Astrocyte of the hippocampus (primary cell): ENCODE measurements around the gene ZSCAN10.
A peak's percentile ranks its signal among the peaks of the same experiment; 100 is the strongest.

ENCODE experiments used
- DNase-seq: peaks from one replicate; pipeline ENCODE4 v3.0.0; 2011; ENCODE audit warnings: low read depth, low spot score

ZSCAN10 gene

DNA sequence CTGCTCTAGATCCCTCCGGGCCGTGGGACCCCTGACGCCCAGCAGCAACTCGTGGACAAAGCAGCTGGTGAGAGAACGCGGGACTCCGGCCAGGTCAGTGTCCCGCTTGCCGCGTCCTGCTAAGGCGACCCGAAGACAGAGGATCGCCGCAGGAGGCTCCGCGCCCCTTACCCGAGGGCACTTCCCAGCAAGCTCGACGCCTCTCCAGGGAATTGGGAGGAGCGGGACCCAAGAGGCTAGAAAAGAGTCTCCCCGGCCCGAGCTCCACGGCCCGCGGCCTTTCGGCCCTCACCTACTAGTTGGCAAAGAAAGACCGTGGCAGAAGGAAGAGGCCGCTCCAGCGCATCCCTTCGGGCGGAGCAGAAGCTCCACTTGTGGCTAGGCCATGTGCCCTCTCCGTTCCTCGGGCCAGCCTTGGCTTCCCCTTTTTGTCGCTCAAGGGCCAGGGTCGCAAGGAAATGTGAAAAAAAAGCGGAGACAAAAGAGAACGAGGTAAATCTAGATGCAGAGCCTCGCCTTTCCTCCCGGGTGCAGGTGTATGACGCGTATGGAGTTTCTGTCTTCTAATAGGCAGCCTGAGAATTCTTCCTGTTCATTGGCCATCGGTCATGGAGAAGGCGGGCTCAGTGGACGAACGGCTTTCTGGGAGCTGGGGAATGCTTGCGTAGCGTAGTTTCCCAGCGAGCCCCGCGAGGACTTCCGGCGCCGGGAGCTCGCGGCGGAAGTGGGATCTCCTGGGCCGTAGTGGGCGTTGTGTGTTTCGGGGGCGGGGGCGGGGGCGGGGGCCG is 35.4 kb upstream of the ZSCAN10 start, which contains the start of gene ZNF213:
Gene ZNF213 (plus strand): TSS at position 692 of the 788 bp plus-strand sequence. CDS start 2,252 bp downstream, outside the sequence.
- DNase-seq, result peak; percentile 99

DNA sequence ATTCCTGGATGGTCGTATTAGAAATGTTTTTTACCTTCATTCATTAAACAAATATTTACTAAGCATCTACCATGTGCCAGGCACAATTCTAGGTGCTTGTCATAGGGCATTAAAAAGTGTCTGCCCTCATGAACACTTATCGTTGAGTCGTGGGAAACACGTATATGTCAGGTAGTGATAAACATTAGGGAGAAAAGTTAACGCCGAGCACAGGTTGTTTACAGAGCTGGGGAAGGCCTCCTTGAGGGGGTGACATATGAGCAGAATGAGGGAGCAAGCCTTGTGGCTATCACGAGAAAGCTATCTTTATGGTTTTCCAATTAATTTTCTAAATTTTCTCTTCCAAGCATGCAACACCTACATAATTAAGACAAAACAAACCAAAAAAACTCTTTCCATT is 34.8 kb upstream of the ZSCAN10 start:
- no peak for DNase-seq

GRCh38 chr16:3131755-3132377 is 32.8 kb upstream of the ZSCAN10 start:
- peak; percentile 53 for DNase-seq

DNA sequence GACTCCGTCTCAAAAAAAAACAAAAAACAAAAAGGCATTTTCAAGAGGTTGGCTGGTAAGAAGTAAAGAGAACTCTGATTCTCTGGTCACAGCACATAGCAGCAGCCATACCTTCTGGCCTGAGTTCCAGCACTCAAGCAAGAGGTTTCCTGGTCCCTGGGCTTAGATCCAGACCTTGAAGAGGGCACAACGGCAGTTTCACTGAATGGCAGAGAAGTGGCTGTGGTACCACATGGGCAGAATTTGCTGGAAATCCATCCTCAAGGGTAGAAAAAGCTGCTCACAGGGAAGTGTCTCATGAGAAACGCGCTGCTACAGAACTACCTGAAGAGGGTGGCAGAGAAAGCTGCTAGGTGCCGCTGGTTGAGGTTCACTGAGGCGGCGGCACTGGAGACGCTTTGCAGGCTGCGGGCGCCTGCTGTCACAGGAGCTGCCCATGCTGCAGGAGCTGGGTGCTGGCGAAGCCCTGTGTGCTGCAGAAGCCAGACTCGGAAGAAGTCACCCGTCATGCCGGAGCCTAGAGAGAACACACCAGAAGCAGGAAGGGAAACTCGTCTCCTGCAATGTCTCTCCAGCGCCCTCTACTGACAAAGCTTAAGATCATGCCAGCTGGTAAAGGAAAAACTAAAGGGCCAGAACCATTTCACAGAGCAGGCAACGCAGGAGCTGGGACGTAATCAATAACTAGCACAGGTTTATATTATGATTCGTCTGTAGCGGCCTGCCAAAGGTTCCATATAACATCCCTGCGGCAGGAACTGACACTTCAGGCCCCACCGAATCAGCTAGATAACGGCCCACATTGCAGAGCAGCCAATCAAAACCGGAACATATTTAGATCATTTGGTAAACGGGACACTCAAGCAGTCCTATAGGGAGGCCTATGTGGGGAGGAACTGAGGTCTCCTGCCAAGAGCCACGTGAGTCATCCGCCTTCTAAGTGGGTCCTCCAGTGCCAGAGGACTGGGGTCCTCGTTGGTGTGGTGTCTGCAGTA is 30.3 kb upstream of the ZSCAN10 start:
- peak; percentile 91 for DNase-seq

GRCh38 chr16:3127745-3128144 is 28.7 kb upstream of the ZSCAN10 start:
- no peak for DNase-seq

- peak; percentile 98 for DNase-seq
Measured at GRCh38 chr16:3123986-3124886, 25.1 kb upstream of the ZSCAN10 start.

DNA sequence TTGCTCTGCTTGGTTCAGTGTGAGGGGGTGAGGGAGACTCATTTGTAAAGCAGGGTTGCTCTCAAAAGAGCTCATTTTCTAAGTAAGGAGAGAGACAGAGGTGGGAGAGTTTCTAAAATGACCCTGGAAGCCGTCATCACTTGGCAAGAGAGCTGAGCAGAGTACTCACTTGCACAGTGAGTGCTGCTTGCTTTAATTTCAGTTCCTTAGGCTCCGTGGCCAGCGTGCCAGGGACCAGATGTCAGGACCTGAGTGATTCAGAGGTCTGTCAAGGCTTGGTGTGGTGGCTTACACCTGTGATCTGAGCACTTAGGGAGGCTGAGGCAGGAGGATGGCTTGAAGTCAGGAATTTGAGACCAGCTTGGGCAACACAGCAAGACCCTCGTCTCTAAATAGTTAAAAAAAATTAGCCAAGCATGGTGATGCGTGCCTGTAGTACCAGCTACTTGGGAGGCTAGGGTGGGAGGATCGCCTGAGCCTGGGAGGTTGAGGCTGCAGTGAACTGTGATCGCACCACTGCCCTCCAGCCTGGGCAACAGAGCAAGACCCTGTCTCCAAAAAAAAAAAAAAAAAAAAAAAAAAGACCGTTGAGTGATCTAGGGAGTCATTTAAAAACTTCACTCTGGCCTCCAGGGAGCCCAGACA is 24.0 kb upstream of the ZSCAN10 start:
- DNase-seq, result no peak

- no peak for DNase-seq
Measured at GRCh38 chr16:3121851-3122467, 22.9 kb upstream of the ZSCAN10 start.

DNA sequence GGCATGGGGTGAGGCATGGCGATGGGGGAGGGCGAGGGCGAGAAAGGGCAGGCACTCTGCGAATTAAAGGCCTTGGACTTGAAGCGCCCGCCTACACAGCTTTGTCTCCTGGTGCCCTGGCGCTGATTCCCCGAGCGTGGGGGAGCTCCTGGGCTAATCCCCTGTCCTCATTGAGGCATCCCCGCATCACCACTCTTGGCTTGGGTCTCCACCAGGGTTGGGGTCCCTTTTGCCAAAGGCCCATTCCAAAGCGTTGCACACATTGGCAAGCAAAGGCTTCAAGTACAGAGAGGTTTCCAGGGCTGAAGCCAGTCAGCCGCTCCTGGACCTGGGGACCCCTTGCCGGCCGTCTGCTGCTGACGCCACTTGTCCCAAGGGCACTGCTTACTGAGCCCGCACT is 21.3 kb upstream of the ZSCAN10 start:
- no peak for DNase-seq

GRCh38 chr16:3119701-3120408 is 20.8 kb upstream of the ZSCAN10 start:
- DNase-seq, result no peak

- DNase-seq, result no peak
Measured at GRCh38 chr16:3119286-3119685, 20.2 kb upstream of the ZSCAN10 start.

DNA sequence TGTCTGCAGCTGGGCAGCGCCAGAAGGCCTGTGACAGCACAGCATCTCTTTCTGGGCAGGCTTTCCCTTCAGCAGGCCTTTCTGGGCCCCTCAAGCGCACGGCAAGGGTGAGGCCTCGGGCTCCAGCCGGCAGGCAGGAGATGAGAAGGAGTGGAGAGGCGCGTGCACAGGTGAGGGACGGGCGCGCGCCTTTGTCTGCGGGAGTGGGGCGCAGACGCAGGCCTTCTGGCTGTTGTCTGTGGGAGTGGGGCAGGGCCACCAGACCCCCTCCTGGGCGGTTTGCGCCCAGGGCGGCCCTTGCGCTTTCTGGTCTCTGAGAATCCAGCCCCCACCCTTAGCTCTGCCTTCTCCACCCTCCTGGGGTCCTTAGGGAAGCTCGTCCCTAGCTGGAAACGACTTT is 19.8 kb upstream of the ZSCAN10 start:
- no peak for DNase-seq

- no peak for DNase-seq
Measured at GRCh38 chr16:3118204-3118790, 19.2 kb upstream of the ZSCAN10 start.

DNA sequence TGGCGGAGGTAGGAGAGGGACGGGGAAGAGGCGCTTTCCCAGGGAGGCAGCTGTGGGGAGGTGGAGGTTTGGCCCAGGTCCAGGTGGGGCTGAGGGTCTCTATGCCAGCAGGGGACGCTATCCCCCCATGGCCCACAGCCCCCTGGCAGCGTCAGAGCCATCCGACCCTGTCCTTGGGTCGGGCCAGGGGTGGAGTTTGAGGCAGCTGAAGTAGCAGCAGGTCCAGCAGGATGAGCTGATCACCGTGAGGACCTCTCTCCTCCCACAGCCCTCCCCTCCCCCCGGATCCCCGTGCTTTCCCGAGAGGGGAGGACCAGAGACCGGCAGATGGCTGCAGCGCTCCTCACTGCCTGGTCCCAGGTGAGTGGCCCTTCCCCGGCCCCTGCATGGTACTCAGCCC is 16.5 kb upstream of the ZSCAN10 start:
- no peak for DNase-seq

- DNase-seq, result no peak
Measured at GRCh38 chr16:3115003-3115402, 15.9 kb upstream of the ZSCAN10 start.

GRCh38 chr16:3113765-3114479 is 14.8 kb upstream of the ZSCAN10 start:
- DNase-seq, result no peak

GRCh38 chr16:3112881-3113574 is 13.9 kb upstream of the ZSCAN10 start:
- no peak for DNase-seq
